Natural killer cell (primary cell): ENCODE measurements around the gene TMC4. TPM values are rescaled to one million over a fixed set of nuclear protein-coding genes. Genes with fewer than 3 reads are reported as not detected.

Experiments used
- ATAC-seq, 3 donors: fragments of 150-1000 bp in 2 of 3; fragments of 200-7000 bp in 1 of 3; cut with Tn5 transposase; 1 replicate in 1 of 3; 2 replicates in 2 of 3; pipeline ENCODE4 v1.10.0; 2021; ENCODE audit warnings: mild to moderate bottlenecking in 2 of 3, moderate library complexity in 2 of 3
- DNase-seq, 2 donors: peaks; one replicate each; pipeline versions ENCODE4 v3.0.0 to v3.0.0-alpha.2; 2013 to 2021; ENCODE audit warnings: mixed read lengths in 1 of 2
- H3K27ac ChIP-seq: one replicate; pipeline ENCODE4 v1.5.1; 2013; ENCODE audit warnings: mild to moderate bottlenecking, low read length
- H3K27me3 ChIP-seq: one replicate; pipeline ENCODE4 v1.6.1; 2013; ENCODE audit warnings: low read length; ENCODE audit not compliant: control insufficient read depth, insufficient read depth
- H3K36me3 ChIP-seq: one replicate; pipeline ENCODE4 v1.6.1; 2013; ENCODE audit warnings: low read length; ENCODE audit not compliant: control insufficient read depth, insufficient read depth
- H3K4me1 ChIP-seq: one replicate; pipeline ENCODE4 v1.6.1; 2013; ENCODE audit warnings: low read length; ENCODE audit not compliant: control insufficient read depth, insufficient read depth
- H3K4me3 ChIP-seq: one replicate; pipeline ENCODE4 v1.5.1; 2013; ENCODE audit warnings: low read length
- H3K9me3 ChIP-seq: one replicate; pipeline ENCODE4 v1.6.1; 2013; ENCODE audit warnings: low read length; ENCODE audit not compliant: control insufficient read depth, insufficient read depth
- H3K27ac Mint-ChIP-seq, 2 donors: one replicate each; pipeline ENCODE4 v1.8.0; 2022; ENCODE audit warnings: mild to moderate bottlenecking in 2 of 2, mixed read lengths in 2 of 2, moderate library complexity in 1 of 2
- H3K27me3 Mint-ChIP-seq, 2 donors: one replicate each; pipeline ENCODE4 v1.8.0; 2022; ENCODE audit warnings: low read depth in 2 of 2, mixed read lengths in 2 of 2
- H3K36me3 Mint-ChIP-seq: one replicate; pipeline ENCODE4 v1.8.0; 2022; ENCODE audit warnings: mixed read lengths
- H3K4me1 Mint-ChIP-seq, 2 donors: one replicate each; pipeline ENCODE4 v1.8.0; 2022; ENCODE audit warnings: mixed read lengths in 2 of 2
- H3K4me3 Mint-ChIP-seq: one replicate; pipeline ENCODE4 v1.8.0; 2022; ENCODE audit warnings: mild to moderate bottlenecking, moderate library complexity, mixed read lengths
- H3K9me3 Mint-ChIP-seq, 2 donors: one replicate each; pipeline ENCODE4 v1.8.0; 2022; ENCODE audit warnings: mixed read lengths in 2 of 2
- CTCF ChIP-seq: fragments of 200-600 bp; IDR thresholded peaks from one replicate; pipeline ENCODE4 v1.8.0; 2022; ENCODE audit warnings: antibody characterized with exemption
- WGBS: methylation state at CpG from one replicate; pipeline ENCODE4 v1.1.7; 2013; ENCODE audit warnings: missing lambda C conversion rate; ENCODE audit not compliant: insufficient coverage; 5-methylcytosine and 5-hydroxymethylcytosine counted together
- intact Hi-C: fragments of 100-400 bp; cut with micrococcal nuclease; formaldehyde crosslinking; loops from one replicate; pipeline ENCODE4 v1.14.2; 2022
- total RNA-seq, 4 donors: library from RNA; stranded (reverse); fragments of 120-200 nt in 1 of 4; gene quantifications; one replicate each; pipeline versions ENCODE4 v1.2.3 to v1.2.4, GENCODE V29; 2013 to 2022

TMC4 gene
- total RNA-seq, 3 donors from 2014 or later (not counting 1 experiment from before 2014, with no cell fraction given): 7.2 to 8.2 (median 7.5) TPM

DNA sequence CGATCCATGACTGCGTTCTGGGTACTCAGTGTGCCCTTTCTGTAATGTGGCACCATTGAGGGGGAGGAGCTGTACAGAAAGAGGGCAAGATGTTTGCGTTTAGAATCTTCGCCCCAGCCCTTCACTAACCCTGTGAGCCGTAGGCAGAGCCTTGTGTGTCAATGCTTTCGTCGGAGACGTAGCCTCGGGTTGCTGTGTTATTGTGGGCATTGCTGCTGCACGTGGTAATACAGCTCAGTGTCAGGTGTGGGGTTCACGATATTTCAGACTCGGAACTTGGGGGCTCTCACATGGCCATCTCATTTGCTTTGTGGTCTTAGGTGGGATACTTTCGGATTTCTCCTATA, 33.8 kb upstream of the TMC4 start:
- no peaks in the 10 kb centered on the region for H3K9me3 ChIP-seq
- Mint-ChIP-seq H3K4me3 (no peak overlapping the region), H3K27me3 (no peaks in the 10 kb centered on the region), H3K9me3 (no peaks in the 10 kb centered on the region), H3K36me3 (peaks cover 7% of the 10 kb centered on the region), H3K27ac (no peak overlapping the region), H3K4me1 (peaks cover 60 to 61% of the 10 kb centered on the region in 2 donors)
- intact Hi-C loops: no loop called here
- no peak overlapping the region for H3K27ac ChIP-seq
- no peak for ATAC-seq
- no peak overlapping the region for H3K4me3 ChIP-seq
- no peak for TF ChIP-seq CTCF
- no peaks in the 10 kb centered on the region for H3K27me3 ChIP-seq
- WGBS: 77% methylated on average over 13 of the region's 13 CpGs
- peaks cover 66% of the 10 kb centered on the region for H3K36me3 ChIP-seq
- DNase-seq: no peak
- peaks cover 84% of the 10 kb centered on the region for H3K4me1 ChIP-seq

GRCh38 chr19:54206030-54206830, 33.3 kb upstream of the TMC4 start:
- no peaks in the 10 kb centered on the region for H3K9me3 ChIP-seq
- DNase-seq (no peak), ATAC-seq (no peak)
- H3K36me3 ChIP-seq: peaks cover 69% of the 10 kb centered on the region
- TF ChIP-seq CTCF: no peak
- no peaks in the 10 kb centered on the region for H3K27me3 ChIP-seq
- H3K27ac ChIP-seq: no peak overlapping the region
- H3K4me3 ChIP-seq: no peak overlapping the region
- peaks cover 7% of the 10 kb centered on the region for H3K36me3 Mint-ChIP-seq
- peaks cover 64% of the 10 kb centered on the region in 2 donors for H3K4me1 Mint-ChIP-seq
- H3K27me3 Mint-ChIP-seq: no peaks in the 10 kb centered on the region
- intact Hi-C loops: no loop called here
- WGBS: 94% methylated on average over 27 of the region's 27 CpGs
- H3K27ac Mint-ChIP-seq: no peak overlapping the region
- peaks cover 84% of the 10 kb centered on the region for H3K4me1 ChIP-seq
- H3K4me3 Mint-ChIP-seq: no peak overlapping the region
- H3K9me3 Mint-ChIP-seq: no peaks in the 10 kb centered on the region

DNA sequence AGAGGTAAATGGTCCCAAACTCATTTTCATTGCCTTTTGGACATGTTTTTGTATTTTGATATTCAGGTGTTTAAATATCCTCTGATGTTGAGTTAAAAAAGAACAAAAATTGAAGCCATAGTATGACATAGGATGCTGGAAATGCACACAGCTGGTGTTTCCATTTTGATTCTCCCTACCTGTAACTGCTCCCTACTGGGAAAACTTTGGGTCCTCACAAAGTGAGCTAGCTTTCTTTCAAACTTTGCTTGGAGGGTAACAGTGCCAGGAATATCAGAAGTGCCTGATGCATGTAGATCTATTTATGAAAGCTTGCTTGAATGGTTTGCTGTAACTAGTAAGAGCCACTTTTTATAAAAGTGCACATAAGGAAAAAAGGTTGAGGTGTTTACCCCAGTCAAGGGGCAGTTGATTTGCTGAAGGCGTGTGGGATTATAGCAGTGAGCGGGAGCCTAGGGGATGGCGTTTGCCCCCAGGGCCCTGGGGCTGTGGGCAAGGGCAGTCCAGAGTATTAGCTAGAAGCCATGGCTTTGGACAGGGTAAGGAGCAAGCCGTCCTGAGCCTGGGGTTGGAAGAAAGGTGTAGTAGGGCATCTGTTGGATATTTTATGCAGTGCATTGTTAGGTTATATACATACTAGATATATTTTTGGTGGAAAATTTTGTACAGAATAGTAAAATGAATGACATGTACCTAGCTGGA, 32.0 kb upstream of the TMC4 start:
- H3K27ac Mint-ChIP-seq: no peak overlapping the region
- H3K27me3 Mint-ChIP-seq: no peaks in the 10 kb centered on the region
- WGBS: 87% methylated on average over 4 of the region's 4 CpGs
- DNase-seq (no peak), ATAC-seq (no peak)
- TF ChIP-seq CTCF: no peak
- Histone ChIP-seq H3K36me3 (peaks cover 69% of the 10 kb centered on the region), H3K27ac (no peak overlapping the region), H3K4me3 (no peak overlapping the region), H3K27me3 (no peaks in the 10 kb centered on the region), H3K4me1 (peaks cover 78% of the 10 kb centered on the region), H3K9me3 (no peaks in the 10 kb centered on the region)
- intact Hi-C loops: no loop called here
- H3K4me1 Mint-ChIP-seq: peaks cover 59 to 62% of the 10 kb centered on the region in 2 donors
- H3K4me3 Mint-ChIP-seq: no peak overlapping the region
- H3K9me3 Mint-ChIP-seq: no peaks in the 10 kb centered on the region
- peaks cover 7% of the 10 kb centered on the region for H3K36me3 Mint-ChIP-seq
